ENCODE measurements around the gene RFWD3.

RFWD3 gene

DNA sequence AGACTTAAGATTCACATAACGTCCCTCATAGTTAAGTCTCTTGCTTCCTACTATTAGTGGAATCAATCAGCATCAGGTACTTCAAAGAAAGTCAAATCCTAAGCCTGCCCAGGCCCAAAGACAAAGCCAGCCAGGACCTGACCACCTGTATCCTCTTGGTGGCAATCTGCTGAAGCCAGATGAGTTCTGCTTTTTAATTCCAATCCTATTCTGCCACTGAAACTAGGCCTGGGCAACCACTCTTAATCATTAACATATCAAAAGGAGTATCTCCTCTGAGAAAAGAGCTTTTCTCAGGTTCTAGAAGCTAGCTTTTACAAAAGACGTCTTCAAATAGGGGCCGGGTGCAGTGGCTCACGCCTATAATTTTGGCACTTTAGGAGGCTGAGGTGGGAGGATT lies 44.7 kb downstream of the RFWD3 start:
- no peak for DNase-seq

DNA sequence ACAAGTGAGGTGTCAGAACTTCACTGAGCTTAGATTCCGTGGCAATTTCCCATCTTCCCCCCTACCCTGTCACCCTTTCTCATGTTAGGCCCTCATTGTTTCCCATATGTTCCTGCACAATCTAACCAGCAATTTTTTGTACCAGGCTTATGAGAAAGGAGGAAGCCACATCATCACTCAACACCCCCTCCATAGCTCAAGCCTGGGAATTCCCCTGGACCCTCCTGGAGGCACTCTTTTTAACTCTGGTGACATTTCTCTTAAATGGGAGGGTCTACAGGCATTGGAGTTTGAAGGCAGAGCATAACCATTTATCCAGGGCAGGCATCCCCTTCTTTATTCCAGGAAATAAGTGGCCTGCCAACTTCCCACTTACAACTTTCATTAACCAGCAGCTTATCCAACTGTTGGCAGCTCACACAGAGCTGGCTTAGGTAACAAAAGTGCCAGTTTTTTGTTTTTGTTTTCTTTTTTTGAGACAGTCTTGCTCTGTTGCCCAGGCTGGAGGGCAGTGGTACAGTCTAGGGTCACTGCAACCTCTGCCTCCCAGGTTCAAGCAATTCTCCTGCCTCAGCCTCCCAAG lies 49.4 kb downstream of the RFWD3 start:
- no peak for DNase-seq

DNA sequence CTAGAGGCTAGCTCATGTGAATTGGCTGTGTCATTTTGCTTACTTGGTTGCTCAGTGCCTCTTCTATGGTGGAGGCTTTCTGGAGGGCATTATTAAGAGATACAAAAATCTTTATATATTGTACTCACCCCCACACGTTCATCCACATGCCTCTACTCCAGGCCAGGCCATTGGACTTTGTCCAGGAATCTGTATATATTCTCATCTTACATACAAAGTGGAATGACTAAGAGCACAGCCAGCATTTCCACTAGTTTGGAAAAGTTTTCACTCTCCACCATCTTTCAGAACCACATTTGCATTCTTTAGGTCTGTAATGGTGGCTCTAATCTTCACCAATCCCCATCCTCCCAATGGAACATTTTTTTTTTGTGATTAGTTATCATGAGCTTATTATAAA lies 55.0 kb downstream of the RFWD3 start:
- DNase-seq: no peak

DNA sequence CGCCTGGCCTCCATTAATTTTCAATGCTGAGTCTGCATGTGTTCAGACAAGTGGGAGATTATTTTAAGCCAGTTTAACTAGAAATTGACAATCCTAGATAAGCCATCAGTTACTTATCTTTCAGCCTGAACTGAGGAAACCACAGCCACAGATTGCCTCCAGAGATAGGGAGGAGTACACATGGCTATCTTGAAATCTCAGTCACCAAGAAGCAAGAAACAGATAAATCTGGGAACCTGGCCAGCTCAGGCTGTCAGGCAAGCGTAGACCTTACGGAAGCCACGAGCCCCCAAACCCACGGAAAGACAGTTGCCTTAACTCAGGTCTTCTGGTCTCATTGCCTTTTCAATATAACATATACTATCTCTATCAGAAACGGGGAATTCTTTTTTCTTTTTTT lies 57.7 kb downstream of the RFWD3 start:
- peak; percentile 83 for DNase-seq

DNA sequence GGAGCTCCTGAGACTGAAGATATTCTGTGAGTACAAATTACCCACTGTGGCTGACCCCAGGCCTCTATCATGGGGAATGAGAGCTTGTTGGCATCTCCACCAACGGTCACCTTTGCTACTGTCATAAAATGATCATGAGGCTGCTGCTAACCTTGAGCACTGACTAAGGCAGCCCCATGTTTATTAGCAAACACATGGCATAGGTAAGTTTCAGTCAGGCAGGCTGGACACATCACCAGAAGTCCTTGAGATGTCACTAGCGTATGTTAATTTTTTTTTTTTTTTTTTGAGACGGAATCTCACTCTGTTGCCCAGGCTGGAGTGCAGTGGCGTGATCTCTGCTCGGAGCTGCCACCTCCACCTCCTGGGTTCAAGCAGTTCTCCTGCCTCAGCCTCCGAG lies 58.3 kb downstream of the RFWD3 start:
- DNase-seq: no peak

DNA sequence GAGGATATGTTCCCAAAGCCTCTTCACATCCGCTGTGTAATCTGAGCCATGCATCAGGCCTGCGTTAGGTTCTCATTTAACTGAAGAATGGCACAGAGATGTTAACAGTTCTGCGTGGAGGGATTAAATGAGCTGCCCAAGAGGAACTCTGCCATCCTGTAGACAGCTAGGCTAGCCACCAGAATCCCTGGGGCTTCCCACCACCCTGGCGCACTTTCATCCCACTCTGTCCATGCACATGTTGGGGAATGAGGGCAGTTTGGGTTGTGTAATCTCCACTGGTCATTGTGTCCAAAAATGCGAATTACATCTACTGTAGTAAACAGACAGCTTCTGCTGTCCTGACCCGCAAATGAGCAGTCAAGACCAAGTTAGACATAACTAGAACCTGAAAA lies 58.7 kb downstream of the RFWD3 start:
- no peak for DNase-seq

DNA sequence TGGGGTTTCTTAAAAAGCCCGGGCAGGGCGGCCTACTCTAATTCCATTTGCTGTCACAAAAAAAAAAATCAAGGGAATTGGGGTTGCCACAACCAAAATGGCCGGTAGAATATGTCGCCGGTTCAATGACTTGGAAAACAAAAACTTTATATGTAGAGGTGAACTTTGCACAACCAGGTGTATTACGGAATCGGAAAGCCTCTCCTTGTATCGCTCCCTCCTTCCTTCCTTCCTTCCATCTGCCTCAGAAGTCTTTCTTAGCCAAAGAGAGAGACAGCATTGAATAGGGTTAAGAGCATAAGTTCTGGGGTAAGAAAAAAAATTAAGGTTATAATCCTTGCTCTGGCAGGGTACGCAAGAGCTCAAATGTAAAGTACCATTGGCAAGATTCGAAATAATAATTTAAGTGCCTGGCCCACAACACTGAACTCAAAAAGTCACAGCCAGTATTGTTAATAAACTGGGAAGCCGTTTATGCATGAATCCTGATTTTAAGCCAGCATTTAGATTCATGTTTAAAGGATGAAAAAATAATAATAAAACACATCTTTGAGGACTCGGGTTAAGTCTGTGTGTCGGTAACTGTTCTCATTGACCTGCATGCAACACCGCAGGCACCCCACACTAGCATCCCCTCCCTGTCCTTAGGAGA lies 59.2 kb downstream of the RFWD3 start:
- no peak for DNase-seq

DNA sequence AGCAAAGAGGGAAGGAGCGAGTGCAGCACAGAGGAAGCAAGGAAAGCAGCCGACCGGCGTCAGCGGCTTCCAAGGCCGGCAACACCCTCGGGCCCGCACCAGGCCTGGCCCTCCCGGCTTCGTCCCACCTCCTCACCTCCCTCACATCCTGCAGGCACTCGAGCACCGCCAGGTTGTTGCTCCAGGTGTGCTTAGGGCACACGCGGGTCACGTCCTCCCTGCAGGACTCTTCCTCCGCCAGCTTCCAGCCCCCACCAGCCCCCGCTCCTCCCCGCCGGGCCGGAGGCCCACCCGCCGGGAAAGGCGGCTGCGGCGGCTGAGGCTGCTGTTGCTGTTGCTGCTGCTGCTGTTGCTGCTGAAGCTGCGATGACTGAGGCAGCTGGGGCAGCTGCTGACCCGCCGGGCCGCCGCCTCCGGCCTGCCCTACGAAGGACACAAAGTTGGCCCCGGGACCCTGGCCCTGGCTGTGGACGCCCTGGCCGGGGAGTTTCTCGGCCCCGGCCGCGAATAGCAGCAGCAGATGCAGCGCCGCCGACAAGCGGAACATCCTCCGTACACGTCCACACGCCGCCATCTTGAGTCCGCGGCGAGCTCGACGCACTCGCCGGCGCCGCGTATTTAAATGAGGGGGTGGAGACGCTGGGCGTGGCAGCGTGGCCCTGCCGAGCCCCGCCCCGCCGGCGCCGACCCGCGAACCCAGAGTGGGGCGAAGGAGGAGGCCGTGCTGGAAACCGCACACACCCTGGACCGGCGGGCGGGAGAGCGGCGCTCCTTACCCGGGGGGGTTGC lies 60.0 kb downstream of the RFWD3 start, which contains the start of gene GLG1:
Gene GLG1 (minus strand): TSS at position 594 of the 789 bp plus-strand sequence. CDS start 20 bp downstream, at position 574.
- peak; percentile 85 for DNase-seq

DNA sequence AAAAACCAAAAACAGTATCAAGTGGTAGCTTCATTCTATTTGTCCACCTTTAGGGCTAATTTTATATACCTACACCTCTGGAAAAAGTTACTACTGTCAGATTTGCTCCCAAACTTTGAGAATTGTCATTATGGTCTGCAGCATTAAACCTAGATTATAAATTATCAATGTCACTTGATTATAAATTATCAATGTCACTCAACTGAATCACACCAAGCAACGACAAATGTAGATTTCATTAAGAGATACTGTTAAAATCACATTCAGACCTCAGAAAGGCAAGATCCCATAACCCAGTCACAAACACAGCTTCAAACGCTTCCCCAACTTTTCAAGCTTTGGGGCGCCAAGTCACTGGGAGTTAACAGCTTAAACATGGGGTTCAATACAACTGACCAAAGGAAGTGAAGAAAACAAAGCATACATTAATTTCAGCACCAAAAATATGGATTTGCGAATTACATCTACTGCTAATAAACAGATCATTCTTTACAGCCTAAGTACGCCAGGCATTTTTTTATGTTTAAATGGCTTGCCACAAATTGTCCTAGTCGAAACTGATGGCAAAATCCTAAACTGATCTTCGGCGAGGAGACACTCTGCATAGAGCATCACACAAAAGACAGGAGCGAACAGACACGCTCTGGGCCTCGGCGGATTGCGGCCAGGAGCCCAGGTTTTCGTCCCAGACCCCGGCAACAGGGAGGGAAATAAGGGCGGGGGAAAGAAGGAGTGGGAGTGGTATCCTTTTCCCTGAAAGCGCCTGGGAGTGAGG lies 60.7 kb downstream of the RFWD3 start:
- no peak for DNase-seq

DNA sequence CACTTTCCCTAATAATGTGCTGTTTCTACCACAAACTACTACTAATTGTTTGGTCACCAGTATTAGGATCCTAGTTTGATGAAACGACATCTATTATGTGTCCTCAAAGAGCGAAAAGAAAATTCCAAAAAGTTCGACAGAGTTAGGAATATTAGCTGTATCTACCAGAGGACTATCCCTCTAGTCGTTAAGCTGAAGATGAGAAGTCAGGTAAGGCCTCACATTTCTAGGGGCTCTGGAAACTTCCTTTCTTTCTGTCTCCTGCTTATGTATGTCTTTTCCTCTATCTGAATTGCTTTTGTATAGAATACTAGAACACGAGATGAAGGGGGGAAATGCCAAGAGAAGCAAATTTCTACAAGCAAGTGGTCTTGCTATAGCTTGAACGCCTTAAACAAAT lies 61.3 kb downstream of the RFWD3 start:
- no peak for DNase-seq

DNA sequence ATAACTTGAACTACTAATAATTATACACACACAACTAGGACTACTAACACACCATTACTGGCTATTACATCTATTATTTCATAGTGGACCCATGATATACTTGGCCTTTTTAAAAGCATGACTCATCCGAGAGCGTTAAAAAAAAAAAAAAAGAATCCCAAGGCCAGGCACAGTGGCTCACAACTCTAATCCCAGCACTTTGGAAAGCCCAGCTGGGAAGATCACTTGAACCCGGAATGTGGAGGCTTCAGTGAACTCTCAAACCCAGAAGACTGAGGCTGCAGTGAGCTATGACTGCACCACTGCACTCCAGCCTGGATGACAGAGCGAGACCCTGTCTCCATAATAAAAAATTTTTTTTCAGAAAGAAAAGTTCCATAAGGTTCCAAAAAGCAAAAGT lies 62.8 kb downstream of the RFWD3 start:
- no peak for DNase-seq

DNA sequence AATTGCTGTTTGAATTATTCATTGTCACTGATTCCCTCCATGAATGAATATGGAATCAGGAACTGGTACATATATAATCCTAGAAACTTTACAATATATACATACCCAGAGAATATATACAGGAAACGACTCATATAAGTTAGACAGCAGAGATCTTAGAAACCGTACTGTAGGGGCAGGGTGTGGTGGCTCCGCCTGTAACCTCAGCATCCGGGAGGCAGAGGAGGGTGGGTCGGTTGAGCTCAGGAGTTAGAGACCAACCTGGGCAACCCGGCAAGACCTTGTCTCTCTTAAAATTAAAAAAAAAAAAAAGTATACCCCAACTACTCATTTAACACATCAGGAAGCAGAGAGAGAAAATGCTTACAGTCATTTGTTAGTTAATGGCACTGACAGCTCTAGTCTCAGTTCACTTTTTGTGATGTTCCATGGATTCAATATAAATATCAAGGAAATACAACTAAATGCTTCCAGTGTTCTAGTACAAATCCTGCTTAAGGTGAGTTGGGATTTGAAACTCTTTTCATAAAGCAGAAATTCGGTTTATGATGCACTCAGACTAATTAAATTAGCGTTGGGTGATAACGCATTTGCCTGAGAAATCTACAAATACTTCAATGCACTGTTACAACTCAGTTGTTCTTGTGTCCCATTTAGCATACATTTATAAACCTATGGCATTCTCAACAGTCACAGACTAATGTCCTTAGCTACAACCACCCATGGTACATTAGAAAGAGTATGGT lies 65.4 kb downstream of the RFWD3 start:
- DNase-seq: peak; percentile 83

DNA sequence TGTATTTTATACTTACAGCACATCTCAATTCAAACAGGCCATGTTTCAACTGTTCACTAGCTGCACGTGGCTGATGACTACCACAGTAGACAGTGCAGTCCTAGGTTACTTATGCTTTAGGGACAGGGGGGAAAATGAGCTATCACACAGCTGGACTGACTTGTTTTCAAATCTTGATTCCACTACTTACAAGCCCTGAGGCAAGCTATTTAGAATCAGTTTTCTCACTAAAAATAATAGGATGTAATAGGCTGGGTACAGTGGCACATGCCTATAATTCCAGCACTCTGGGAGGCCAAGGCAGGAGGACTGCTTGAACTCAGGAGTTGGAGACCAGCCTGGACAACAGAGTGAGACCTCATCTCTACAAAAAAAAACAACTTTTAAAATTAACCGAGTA lies 70.1 kb downstream of the RFWD3 start:
- DNase-seq: no peak

DNA sequence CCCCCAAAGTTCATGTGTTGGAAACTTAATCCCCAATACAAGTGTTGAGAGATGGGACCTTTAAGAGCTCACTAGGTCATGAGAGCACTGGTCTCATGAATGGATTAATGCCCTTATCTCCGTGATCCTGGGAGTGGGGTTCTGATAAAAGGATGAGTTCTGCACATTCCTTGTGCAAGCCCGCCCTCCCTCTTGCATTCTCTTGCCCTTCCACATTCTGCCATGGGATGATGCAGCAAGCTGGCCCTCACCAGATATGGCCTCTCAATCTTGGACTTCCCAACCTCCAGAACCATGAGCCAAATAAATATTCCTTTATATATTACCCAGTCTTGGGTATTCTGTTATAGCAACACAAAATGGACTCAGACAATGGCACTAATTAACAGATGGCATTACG lies 73.8 kb downstream of the RFWD3 start:
- no peak for DNase-seq

DNA sequence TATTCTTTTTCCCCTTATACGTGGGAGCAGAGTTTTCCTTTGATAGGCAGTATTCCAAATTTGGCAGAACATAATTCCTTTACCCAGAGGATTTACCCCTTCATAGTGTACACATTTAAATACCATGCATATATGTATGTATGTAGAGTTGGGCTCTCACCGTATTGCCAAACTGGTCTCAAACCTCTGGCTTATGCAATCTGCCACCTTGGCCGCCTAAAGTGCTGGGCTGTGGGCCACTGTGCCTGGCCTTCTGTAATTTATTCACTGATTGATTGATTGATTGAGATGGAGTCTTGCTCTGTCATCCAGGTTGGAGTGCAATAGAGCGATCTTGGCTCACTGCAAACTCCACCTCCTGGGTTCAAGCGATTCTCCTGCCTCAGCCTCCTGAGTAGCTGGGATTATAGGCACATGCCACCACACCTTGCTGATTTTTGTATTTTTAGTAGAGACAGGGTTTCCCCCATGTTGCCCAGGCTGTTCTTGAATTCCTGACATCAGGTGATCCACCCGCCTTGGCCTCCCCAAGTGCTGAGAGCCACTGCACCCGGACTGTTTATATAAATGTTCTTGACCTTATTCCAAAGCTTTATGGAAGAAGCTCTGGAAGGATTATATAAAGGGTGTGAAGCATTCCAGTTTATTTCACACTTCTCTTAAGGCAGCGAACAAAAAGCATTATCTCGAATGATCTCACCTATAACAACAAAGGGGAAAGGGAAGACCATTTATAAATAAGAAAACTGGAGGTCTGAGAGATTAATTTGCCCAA lies 74.6 kb downstream of the RFWD3 start:
- no peak for DNase-seq

DNA sequence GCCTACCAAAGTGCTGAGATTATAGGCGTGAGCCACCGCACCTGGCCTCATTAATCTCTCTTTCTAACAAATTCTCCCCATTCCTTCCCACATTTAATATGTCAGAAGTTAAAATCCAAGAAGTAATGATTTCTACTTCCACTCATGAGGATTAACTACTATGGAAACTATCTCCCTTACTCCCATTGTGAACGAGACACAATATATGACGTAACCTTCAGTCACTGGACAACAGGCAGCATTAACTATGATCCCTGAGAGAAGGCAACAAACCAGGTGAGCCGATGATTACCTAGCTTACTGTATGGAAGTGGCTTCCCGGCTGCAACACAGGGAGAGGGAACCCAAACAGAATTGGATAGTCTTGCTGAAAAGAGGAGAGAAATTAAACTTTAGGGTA lies 79.7 kb downstream of the RFWD3 start:
- no peak for DNase-seq

DNA sequence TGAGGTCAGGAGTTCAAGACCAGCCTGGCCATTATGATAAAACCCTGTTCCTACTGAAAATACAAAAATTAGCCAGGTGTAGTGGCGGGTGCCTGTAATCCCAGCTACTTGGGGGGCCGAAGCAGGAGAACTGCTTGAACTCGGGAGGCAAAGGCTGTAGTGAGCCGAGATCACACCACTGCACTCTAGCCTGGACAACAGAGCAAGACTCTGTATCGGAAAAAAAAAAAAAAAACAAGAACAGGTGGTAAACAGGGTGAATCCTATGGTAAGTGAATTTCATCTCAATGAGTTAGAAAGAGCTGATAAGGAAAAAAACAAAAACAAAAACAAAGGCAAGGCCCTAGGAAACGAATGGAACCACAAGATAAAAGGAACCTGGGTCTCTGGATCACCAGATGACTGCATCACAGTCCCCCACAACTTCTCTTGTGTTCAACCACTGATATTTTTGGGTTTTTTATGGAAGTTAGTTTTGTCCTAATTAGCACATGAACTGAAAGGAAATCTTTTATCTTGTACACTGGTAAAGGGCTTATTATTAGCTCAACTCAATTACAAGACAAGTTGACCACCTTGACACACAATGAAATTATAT lies 80.7 kb downstream of the RFWD3 start:
- no peak for DNase-seq

DNA sequence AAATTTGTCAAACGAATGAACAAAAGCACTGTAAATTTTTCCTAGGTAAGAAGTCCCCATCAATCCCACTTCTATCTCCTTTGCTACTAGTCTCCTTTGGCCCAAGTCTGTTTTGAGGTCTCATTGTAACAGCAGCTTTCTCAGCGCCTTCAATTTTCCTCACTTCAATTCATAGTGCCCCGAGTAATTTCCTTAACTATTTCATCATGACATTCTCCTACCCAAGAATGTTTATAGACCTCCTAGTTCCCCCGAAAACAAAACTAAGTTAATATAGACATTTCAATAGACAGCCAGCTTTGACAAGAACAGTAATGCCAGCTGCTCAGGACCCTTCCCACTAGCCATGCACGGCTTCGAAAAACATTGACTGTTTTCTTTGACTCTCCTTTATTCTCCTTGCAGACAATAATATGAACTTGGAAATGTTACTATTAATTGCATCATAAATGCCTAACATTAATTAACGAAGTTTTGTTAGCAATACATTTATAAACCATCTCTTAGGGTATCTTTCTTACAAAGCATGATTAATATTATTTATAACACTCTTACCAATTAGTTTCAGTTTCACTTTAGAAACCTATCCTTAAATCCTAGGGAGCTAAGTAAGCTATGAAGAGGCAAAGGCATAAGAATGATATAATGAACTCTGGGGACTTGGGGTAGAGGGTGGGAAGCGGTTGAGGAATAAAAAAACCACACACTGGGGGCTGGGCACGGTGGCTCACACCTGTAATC lies 82.6 kb downstream of the RFWD3 start:
- DNase-seq: no peak

DNA sequence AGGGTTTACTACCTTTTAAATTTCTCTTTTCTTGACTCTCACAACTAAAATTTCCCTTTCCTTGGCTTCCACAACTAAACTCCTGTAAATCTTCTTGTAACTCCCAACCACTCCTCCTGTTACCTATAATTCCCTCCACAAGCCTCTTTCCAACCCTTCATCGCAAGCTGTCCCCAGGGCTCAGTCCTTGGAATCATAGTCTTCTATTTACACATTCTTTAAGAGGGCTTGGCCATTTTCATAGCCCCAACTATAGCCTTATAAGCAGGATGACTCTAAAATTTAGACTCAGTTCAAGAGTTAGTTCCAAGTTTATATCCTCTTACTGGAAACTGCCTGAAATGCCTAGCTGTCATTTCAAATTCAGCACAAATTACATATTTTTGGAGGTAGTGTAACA lies 83.7 kb downstream of the RFWD3 start:
- DNase-seq: no peak

DNA sequence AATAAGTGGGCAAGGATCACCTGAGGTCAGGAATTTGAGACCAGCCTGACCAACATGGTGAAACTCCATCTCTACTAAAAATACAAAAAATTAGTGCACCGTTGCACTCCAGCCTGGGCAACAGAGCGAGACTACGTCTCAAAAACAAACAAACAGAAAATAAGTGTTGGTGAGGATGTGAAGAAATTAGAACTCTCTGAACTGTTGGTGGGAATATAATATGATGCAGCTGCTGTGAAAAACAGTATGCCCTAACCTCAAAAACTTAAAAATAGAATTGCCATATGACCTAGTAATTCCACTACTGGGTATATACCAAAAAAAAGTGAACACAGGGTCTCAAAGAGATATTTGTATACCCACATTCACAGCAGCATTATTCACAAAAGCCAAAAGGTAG lies 85.8 kb downstream of the RFWD3 start:
- DNase-seq: no peak

DNA sequence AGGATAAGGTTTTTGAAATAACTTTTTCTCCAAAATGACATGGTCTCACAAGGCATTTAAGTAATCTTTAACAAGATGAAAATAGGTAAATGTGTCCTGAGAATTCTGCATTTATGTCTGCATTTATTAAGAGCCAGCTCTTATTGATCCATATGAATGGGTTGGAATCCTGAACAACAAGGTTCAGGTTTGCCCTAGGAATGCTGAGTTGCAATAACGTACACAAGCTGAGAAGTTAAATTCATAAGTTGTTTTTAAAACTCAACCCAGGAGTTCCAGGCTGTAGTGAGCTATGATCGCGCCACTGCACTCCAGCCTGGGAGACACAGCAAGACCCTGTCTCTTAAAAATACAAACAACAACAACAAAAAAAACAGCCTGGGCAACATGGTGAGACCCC lies 87.8 kb downstream of the RFWD3 start:
- DNase-seq: no peak
